ENCODE data around the gene CCDC57.
A peak's percentile ranks its signal among the peaks of the same experiment; 100 is the strongest.
"Not testable (repeated sequence)": the region's sequence is repeated elsewhere in the genome, so short reads cannot be mapped to it uniquely, and the experiment has no call there.

Gene CCDC57

GRCh38 chr17:82225368-82226029, 12.9 kb upstream of the CCDC57 start:
- DNase-seq (ENCODE audit: low read depth in 1 of 2, low spot score in 1 of 2): no peak

- no peak for DNase-seq (ENCODE audit: low read depth in 1 of 2, low spot score in 1 of 2)
These were observed 12.0 kb upstream of the CCDC57 start for GRCh38 chr17:82224666-82225065.

GRCh38 chr17:82223517-82223916, 10.9 kb upstream of the CCDC57 start:
- no peak for DNase-seq (ENCODE audit: low read depth in 1 of 2, low spot score in 1 of 2)

GRCh38 chr17:82222816-82223215, 10.2 kb upstream of the CCDC57 start:
- no peak for DNase-seq (ENCODE audit: low read depth in 1 of 2, low spot score in 1 of 2)

- no peak for DNase-seq (ENCODE audit: low read depth in 1 of 2, low spot score in 1 of 2)
These were observed 8.8 kb upstream of the CCDC57 start for GRCh38 chr17:82221341-82221902.

GRCh38 chr17:82219753-82220709, 7.4 kb upstream of the CCDC57 start:
- DNase-seq (ENCODE audit: low read depth in 1 of 2, low spot score in 1 of 2): no peak

GRCh38 chr17:82219083-82219482, 6.4 kb upstream of the CCDC57 start:
- no peak for DNase-seq (ENCODE audit: low read depth in 1 of 2, low spot score in 1 of 2)

GRCh38 chr17:82218349-82219075, 5.9 kb upstream of the CCDC57 start:
- DNase-seq (ENCODE audit: low read depth in 1 of 2, low spot score in 1 of 2): no peak

- DNase-seq (ENCODE audit: low read depth in 1 of 2, low spot score in 1 of 2): no peak
These were observed 5.0 kb upstream of the CCDC57 start for GRCh38 chr17:82217530-82218204.

GRCh38 chr17:82217120-82217529, 4.5 kb upstream of the CCDC57 start:
- DNase-seq (ENCODE audit: low read depth in 1 of 2, low spot score in 1 of 2): no peak

- no peak for DNase-seq (ENCODE audit: low read depth in 1 of 2, low spot score in 1 of 2)
These were observed 3.9 kb upstream of the CCDC57 start for GRCh38 chr17:82216301-82217119.

- no peak for DNase-seq (ENCODE audit: low read depth in 1 of 2, low spot score in 1 of 2)
These were observed 3.3 kb upstream of the CCDC57 start for GRCh38 chr17:82215972-82216300.

GRCh38 chr17:82215095-82215971, 2.7 kb upstream of the CCDC57 start:
- no peak for DNase-seq (ENCODE audit: low read depth in 1 of 2, low spot score in 1 of 2)

GRCh38 chr17:82214012-82214628, 1.5 kb upstream of the CCDC57 start:
- DNase-seq (ENCODE audit: low read depth in 1 of 2, low spot score in 1 of 2): no peak

GRCh38 chr17:82213251-82214011, 789 bp upstream of the CCDC57 start:
- peak in 1 of 2 donors; percentile 60 for DNase-seq (ENCODE audit: low read depth in 1 of 2, low spot score in 1 of 2)

- DNase-seq (ENCODE audit: low read depth in 1 of 2, low spot score in 1 of 2): not testable (repeated sequence)
These were observed 2.0 kb downstream of the CCDC57 start for GRCh38 chr17:82210655-82211054.

- peak; percentile 58 to 63 for DNase-seq (ENCODE audit: low read depth in 1 of 2, low spot score in 1 of 2)
These were observed 6.7 kb downstream of the CCDC57 start for GRCh38 chr17:82205720-82206508.
